Stimulated activated CD4-positive, alpha-beta T cell treated with anti-CD3 and anti-CD28 coated beads, TNF-alpha, amount 100 ng/mL, for 24 hours (primary cell): ENCODE results near the gene GARIN1A.
"Not testable (repeated sequence)": the region's sequence is repeated elsewhere in the genome, so short reads cannot be mapped to it uniquely, and the experiment has no call there.

Experiments
- DNase-seq, 3 experiments: peaks; one replicate each; pipeline ENCODE4 v3.0.0-alpha.2; 2020; ENCODE audit warnings: low read depth in 3 of 3

The GARIN1A gene

GRCh38 chr7:128683738-128684137, 11.6 kb downstream of the GARIN1A start:
- DNase-seq = not testable (repeated sequence)

DNA sequence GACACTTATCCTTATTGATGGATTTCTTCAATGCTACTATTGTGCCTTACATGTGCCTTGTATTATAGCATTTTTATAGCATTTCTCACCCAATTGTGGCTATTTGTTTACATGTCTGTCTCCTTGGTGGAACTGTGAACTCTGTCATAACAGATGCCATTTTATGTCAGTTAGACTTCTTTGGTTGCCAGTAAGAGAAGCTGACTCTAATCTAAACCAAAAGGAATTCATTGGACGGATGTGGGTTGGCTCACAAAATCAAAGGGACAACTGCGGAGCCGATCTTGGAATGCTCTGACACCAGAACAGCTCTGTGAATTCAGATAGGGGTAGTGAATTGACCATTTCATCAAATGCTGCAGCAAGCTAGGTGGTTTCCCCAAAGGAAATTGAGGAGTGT, 15.0 kb downstream of the GARIN1A start:
- DNase-seq = no peak

- no peak for DNase-seq
These were observed 16.4 kb downstream of the GARIN1A start for GRCh38 chr7:128688492-128688891.

GRCh38 chr7:128689161-128689935, 17.3 kb downstream of the GARIN1A start:
- DNase-seq = not testable (repeated sequence)

DNA sequence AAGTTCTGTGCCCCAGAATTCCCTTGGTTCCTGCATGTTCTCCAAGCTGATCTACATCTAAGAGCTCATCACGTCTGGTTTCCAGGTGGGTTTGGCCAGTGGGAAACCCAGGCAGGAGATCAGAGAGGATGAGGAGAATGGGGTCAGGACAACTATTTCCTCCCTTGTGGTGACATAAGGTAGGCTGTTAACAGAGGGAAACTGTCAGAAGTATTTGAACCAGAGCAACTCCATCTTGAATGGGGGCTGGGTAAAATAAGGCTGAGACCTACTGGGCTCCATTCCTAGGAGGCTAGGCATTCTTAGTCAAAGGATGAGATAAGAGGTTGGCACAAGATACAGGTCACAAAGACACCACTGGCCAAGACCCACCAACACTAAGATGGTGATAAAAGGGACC, 19.1 kb downstream of the GARIN1A start:
- DNase-seq = no peak

DNA sequence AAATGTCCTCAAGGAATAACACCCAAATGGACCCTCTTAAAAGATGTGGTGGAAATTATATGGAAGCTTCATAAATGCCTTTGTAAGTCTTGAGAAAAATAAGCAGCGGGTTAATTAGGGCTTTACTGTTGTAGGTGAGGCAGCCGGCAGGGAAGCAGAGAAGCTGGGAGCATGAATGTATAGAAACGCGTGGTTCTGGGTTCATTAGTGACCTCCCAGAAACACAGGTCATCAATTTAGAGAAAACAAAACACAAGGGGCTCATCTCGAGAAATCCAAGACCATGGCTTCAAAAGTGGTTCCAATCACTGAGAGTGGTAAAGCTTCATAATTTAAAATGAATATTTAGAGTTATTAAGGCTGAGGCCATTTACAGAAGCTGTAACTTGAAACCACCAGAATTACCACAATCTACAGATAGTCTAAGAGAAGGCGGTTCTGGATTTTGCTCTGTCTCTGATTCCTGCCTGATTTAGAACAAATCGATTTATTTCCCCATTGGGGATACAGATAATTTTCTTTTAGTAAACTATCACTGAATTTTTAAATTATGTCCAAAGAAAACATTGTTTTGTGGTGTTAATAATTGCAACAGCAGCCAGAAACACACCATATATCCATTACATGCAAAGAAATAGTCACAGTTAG, 20.7 kb downstream of the GARIN1A start:
- DNase-seq = no peak

GRCh38 chr7:128693373-128694015, 21.4 kb downstream of the GARIN1A start:
- no peak for DNase-seq

GRCh38 chr7:128694738-128695137, 22.6 kb downstream of the GARIN1A start:
- no peak for DNase-seq

GRCh38 chr7:128697302-128697905, 25.3 kb downstream of the GARIN1A start:
- DNase-seq = peak; percentile 1 to 63 (median 20)

DNA sequence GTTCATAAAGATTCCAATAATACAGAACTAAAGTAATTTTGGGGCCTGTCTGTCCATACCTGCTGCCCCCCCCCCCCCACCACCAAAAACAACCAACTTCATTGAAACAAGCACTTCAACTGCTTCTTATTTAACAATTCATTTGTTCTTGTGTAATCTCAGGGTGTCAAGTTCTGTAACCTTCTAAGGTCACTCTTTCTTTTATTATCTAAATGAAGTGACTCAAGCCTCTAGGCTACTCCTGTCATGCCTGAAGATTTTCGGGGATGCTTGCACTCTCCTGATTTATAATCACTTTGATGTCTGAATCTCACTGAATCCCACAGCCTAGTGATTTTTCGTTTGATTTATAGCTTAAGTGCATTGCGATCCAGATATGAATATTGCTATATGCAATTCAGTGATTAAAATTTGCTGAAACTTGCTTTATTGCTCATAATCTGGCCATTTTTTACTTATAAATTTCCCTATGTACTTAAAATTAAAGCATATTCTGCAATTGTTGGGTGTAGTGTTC, 27.2 kb downstream of the GARIN1A start:
- DNase-seq = no peak

- no peak for DNase-seq
These were observed 27.8 kb downstream of the GARIN1A start for GRCh38 chr7:128699895-128700294.

GRCh38 chr7:128701062-128701785, 29.1 kb downstream of the GARIN1A start:
- DNase-seq = no peak

DNA sequence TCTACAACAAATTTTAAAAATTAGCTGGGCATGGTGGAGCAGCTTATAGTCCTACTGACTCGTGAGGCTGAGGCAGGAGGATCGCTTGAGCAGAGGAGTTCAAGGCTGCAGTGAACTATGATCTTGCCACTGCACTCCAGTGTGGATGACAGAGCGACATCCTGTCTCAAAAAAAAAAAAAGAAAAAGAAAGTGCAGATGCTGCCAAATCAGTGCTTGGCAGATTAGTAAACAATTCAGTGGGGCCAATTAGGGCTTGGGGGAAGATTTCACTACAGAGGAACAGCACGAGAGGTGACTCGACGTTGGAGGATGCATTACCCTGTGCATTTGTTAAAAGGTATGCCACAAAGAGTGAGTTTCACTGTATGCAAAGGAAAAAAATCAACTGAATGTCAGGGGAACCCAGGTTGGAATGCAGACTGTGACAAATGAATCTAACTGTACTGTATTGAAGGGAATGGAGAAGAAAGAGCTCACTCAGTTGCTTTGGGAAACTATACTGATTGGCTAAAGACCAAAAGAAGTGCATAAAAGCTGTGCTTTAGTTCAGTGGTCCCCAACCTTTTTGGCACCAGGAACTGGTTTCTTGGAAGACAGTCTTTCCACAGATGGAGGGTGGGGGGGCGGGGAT, 31.6 kb downstream of the GARIN1A start:
- no peak for DNase-seq

GRCh38 chr7:128705891-128706333, 33.8 kb downstream of the GARIN1A start:
- DNase-seq = no peak

DNA sequence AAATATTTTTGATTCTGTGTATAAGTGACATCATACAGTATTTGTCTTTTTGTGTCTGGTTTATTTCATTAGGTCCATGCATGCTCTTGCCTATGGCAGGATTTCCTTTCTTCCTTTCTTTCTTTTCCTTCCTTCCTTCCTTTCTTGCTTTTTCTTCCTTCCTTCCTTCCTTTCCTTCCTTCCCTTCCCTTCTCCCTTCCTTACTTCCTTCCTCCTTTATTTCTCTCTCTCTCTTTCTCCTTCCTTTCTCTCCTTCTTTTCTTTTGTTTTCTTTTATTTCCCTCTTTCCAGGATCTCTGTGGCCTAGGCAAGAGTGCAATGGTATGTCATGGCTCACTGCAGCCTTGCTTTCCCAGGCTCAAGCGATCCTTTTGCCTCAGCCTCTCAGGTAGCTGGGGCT, 35.7 kb downstream of the GARIN1A start:
- DNase-seq = no peak

DNA sequence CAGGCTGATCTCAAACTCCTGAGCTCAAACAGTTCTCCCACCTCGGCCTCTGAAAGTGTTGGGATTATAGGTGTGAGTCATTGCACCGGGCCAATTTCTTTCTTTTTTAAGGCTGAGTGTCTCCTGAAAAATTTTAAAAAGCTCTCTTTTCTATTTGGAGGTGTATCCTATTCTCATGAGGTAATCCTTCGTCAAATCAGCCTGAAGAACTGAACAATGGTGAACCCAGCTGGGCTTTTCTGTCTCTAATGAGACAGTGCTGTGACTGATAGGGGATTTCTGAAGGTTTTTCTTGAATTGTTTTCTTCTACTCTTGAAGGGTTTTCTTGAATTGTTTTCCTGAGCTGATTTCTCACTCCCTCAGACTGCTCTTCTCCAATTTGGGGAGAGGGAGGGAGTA, 36.1 kb downstream of the GARIN1A start:
- no peak for DNase-seq

GRCh38 chr7:128708824-128709223, 36.7 kb downstream of the GARIN1A start:
- DNase-seq = no peak

- DNase-seq = no peak
These were observed 38.4 kb downstream of the GARIN1A start for GRCh38 chr7:128710481-128710880.

GRCh38 chr7:128713794-128714193, 41.7 kb downstream of the GARIN1A start:
- DNase-seq = no peak

DNA sequence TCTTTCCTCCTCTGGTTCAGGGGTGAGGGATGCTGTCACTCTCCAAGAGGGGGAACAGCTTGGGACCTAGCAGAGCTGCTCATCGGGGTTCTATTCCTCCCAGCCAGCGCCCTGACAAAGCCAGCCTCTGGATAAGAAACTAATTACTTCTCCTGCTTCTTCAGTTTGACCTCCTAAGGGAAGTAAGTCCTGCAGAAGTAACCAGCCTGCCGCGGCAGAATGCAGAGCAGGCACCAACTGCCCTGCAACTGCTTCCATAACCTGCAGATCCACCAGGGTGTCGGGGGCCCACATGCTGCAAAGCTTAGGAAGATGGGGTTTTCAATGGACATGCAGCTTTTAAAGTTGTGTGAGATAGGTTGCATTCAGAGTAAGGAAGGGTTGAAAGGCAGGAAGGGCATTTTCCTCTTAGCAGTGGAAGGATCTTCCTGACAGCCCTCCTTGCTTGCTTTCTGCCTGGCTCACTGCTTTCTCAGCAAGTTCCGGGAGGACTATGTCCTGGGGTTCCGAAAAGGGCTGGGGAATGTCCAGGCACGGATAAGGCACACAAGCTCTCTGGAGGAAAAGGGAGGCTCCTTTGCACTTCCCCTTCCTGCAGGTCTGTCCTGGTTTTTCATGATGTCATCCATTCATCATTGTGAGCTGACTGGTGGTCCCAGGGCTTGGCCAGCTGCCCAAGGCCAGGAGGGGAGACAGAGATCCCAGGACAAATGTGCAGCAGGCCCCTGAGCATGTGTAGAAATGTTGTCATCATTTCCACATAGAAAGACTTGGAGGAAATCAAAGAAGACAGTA, 42.8 kb downstream of the GARIN1A start:
- DNase-seq = no peak
